K562 (cell line): ENCODE measurements around the gene CCDC158. TPM values are rescaled to one million over a fixed set of nuclear protein-coding genes. Genes with fewer than 3 reads are reported as not detected.
A peak's percentile ranks its signal among the peaks of the same experiment; 100 is the strongest.

Source experiments
- ATAC-seq: fragments of 200-7000 bp; cut with Tn5 transposase; 3 replicates; pipeline ENCODE4 v1.9.1; 2020; ENCODE audit warnings: moderate library complexity
- BruUV-seq: library from RNA; stranded (reverse); fragments of 400-500 nt; replicated peaks from 2 replicates; lab custom pipeline; 2021; lab: Mats Ljungman, UMichigan
- CTCF ChIA-PET: fragments of 300-600 bp; formaldehyde crosslinking; extraction: SDS; loops from one replicate; lab custom pipeline; 2021; ENCODE audit warnings: low intra/inter-chr PET ratio; lab: Yijun Ruan, JAX
- POLR2A ChIA-PET: fragments of 300-600, 350-650 bp; sonication (Branson Sonifier 250); formaldehyde crosslinking; extraction: SDS; loops from one replicate; lab custom pipeline; 2021; ENCODE audit warnings: antibody characterized with exemption, inconsistent platforms; lab: Yijun Ruan, JAX
- DNase-seq, 4 experiments: peaks; one replicate each; pipeline versions ENCODE4 v3.0.0 to v3.0.0-alpha.2; 2011 to 2018; ENCODE audit warnings: low spot score in 3 of 4, mixed read lengths in 3 of 4; ENCODE audit errors: extremely low read depth in 1 of 4
- FAIRE-seq: peaks from 2 replicates; lab custom pipeline; 2011; peaks lifted over from hg19 to GRCh38; lab: Jason Lieb, UNC
- H2AFZ ChIP-seq: 2 replicates; pipeline ENCODE4 v1.6.0; 2011; ENCODE audit warnings: low read depth, low read length, control low read depth, inconsistent platforms
- H3K27ac ChIP-seq: fragments of 200-600 bp; 3 replicates; pipeline ENCODE4 v1.8.0; 2011; ENCODE audit warnings: low read depth, mild to moderate bottlenecking, control low read depth, inconsistent platforms, low read length, moderate library complexity, mixed read lengths; ENCODE audit errors: extremely low read depth
- H3K27me3 ChIP-seq, 2 experiments: fragments of 300-600 bp in 1 of 2; 2 replicates in 1 of 2; 3 replicates in 1 of 2; pipeline versions ENCODE4 v1.6.0 to v1.8.0; 2011; ENCODE audit warnings: inconsistent platforms in 2 of 2, low read length in 2 of 2, mild to moderate bottlenecking in 1 of 2, mixed read lengths in 1 of 2, moderate library complexity in 1 of 2; ENCODE audit not compliant: control insufficient read depth in 2 of 2, insufficient read depth in 2 of 2
- H3K36me3 ChIP-seq: fragments of 300-600 bp; 3 replicates; pipeline ENCODE4 v1.8.0; 2011; ENCODE audit warnings: mild to moderate bottlenecking, low read length, inconsistent platforms; ENCODE audit not compliant: control insufficient read depth, insufficient read depth
- H3K4me1 ChIP-seq, 2 experiments: fragments of 200-600 bp in 1 of 2; replicated peaks in 1 of 2; 2 replicates in 1 of 2; 3 replicates in 1 of 2; pipeline versions ENCODE4 v1.5.1 to v1.8.0; 2011; ENCODE audit warnings: inconsistent platforms in 2 of 2, low read length in 2 of 2, mild to moderate bottlenecking in 1 of 2, mixed read lengths in 1 of 2, moderate library complexity in 1 of 2; ENCODE audit not compliant: control insufficient read depth in 2 of 2, insufficient read depth in 2 of 2
- H3K4me2 ChIP-seq: 2 replicates; pipeline ENCODE4 v1.6.1; 2011; ENCODE audit warnings: low read length, control low read depth, inconsistent platforms, mixed read lengths; ENCODE audit not compliant: insufficient read depth
- H3K4me3 ChIP-seq: fragments of 200-600 bp; sonication (generic), shearing (Covaris generic); 2 replicates; pipeline ENCODE4 v1.5.1; 2016; ENCODE audit warnings: control low read depth, inconsistent platforms
- H3K79me2 ChIP-seq: fragments of 200-600 bp; 3 replicates; pipeline ENCODE4 v1.8.0; 2011; ENCODE audit warnings: low read length, inconsistent platforms; ENCODE audit not compliant: control insufficient read depth, insufficient read depth
- H3K9ac ChIP-seq, 2 experiments: 2 replicates each; pipeline versions ENCODE4 v1.6.0 to v1.6.1; 2011; ENCODE audit warnings: low read depth in 2 of 2, low read length in 2 of 2, control low read depth in 1 of 2, inconsistent platforms in 1 of 2, mild to moderate bottlenecking in 1 of 2, mixed read lengths in 1 of 2; ENCODE audit not compliant: insufficient read depth in 1 of 2
- H3K9me1 ChIP-seq: one replicate; pipeline ENCODE4 v1.6.0; 2011; ENCODE audit warnings: inconsistent platforms, mild to moderate bottlenecking, low read length, moderate library complexity; ENCODE audit not compliant: control insufficient read depth, insufficient read depth
- H3K9me3 ChIP-seq: replicated peaks from 2 replicates; pipeline ENCODE4 v1.5.1; 2011; ENCODE audit warnings: low read depth, low read length, inconsistent platforms; ENCODE audit not compliant: control insufficient read depth, insufficient read depth
- H4K20me1 ChIP-seq: replicated peaks from 2 replicates; pipeline ENCODE4 v1.6.1; 2011; ENCODE audit warnings: low read length, inconsistent platforms, mixed read lengths; ENCODE audit not compliant: control insufficient read depth, insufficient read depth
- FOXA1 ChIP-seq: fragments of 450-650 bp; IDR thresholded peaks from 2 replicates; pipeline ENCODE4 v1.6.1; 2016; ENCODE audit warnings: mild to moderate bottlenecking, borderline replicate concordance
- MEIS2 ChIP-seq: fragments of 450-650 bp; IDR thresholded peaks from 2 replicates; pipeline ENCODE4 v1.6.1; 2014; ENCODE audit warnings: mild to moderate bottlenecking; ENCODE audit not compliant: partially characterized antibody
- PBX2 ChIP-seq, 2 experiments: IDR thresholded peaks in 1 of 2; conservative IDR thresholded peaks in 1 of 2; 2 replicates each; pipeline ENCODE4 v1.6.1; 2016; ENCODE audit warnings: low read depth in 2 of 2, mild to moderate bottlenecking in 1 of 2, missing compliant biosample characterization in 1 of 2, missing genetic modification characterization in 1 of 2, moderate library complexity in 1 of 2
- PML ChIP-seq: IDR thresholded peaks from 2 replicates; pipeline ENCODE4 v1.6.1; 2012; ENCODE audit warnings: low read length, inconsistent platforms
- SNIP1 ChIP-seq: fragments of 450-650 bp; IDR thresholded peaks from 2 replicates; pipeline ENCODE4 v1.7.1; 2017; ENCODE audit warnings: low read depth, mild to moderate bottlenecking
- THRAP3 ChIP-seq: fragments of 450-650 bp; IDR thresholded peaks from 2 replicates; pipeline ENCODE4 v1.6.1; 2016; ENCODE audit warnings: mild to moderate bottlenecking, inconsistent platforms, borderline replicate concordance
- ZNF507 ChIP-seq: conservative IDR thresholded peaks from 2 replicates; pipeline ENCODE4 v1.6.1; 2017; ENCODE audit warnings: missing genetic modification characterization, missing compliant biosample characterization
- WGBS: fragments of 100-300 bp; shearing (Covaris generic); methylation state at CpG from one replicate; pipeline ENCODE4 v1.1.6; 2016; ENCODE audit warnings: low coverage, mixed read lengths; ENCODE audit not compliant: insufficient coverage; ENCODE audit errors: missing lambda C conversion rate; 5-methylcytosine and 5-hydroxymethylcytosine counted together
- in situ Hi-C: fragments of 300-500 bp; cut with MboI; formaldehyde crosslinking; loops from 4 replicates; pipeline ENCODE4 v1.15.0; 2018; ENCODE audit warnings: inconsistent platforms, mixed read lengths
- intact Hi-C: fragments of 100-400 bp; cut with micrococcal nuclease; formaldehyde crosslinking; loops from 2 replicates; pipeline ENCODE4 v1.14.2; 2022
- polyA plus RNA-seq, 8 experiments: library from polyadenylated mRNA; depleted of rRNA in 4 of 8; stranded (reverse) in 5 of 8; unstranded in 3 of 8; fragments of >200 nt; fragmentation: Nextera tagmentation in 2 of 8; fragmentation: Illumina TruSeq in 1 of 8; extraction: Ambion mirVana in 2 of 8; extraction: Trizol in 1 of 8; gene quantifications; 2 replicates each; pipeline versions ENCODE4 v1.2.1 to v1.2.3, GENCODE V29; 2011 to 2014; ENCODE audit warnings: inconsistent platforms in 1 of 8, missing spikeins in 1 of 8
- total RNA-seq, 7 experiments: library from RNA; depleted of rRNA in 6 of 7; stranded (reverse); fragments of >200 nt in 6 of 7; fragmentation: Illumina TruSeq in 2 of 7; extraction: Trizol in 2 of 7; gene quantifications; 2 replicates each; pipeline versions ENCODE4 v1.2.1 to v1.2.3, GENCODE V29; 2011 to 2021; ENCODE audit warnings: low replicate concordance in 1 of 7
- TF ChIP-seq, protein P1 (sequence below): sonication (generic); formaldehyde crosslinking; IDR thresholded peaks from 2 replicates; pipeline ENCODE4 v1.8.1; 2022; ENCODE audit warnings: missing genetic modification reagents

Gene CCDC158
- total and polyA plus RNA-seq, 9 of the 15 experiments (the other 6 are each of a cell fraction or from before 2014, with no cell fraction given) = not detected

DNA sequence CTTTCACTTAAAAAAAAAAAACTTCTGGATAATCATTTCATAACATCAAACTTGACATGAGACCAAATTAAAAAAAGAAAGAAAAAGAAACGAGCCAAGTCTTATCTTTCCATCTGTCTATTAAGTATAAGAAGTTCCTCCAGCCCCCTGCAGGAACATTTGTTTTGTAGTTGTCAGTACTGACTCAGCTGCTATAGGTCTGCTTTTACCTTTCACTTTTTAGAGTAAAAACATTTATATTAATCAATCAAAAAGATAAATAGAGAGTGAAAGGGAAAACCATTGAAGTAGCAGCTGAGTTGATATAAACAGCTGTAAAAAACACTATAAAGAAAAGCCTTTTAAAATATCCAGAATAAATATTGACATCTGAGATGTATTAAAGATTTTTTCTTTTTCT lies 46.1 kb downstream of the CCDC158 start:
- no TSS peak for BruUV-seq
- H3K4me2 ChIP-seq = no peak overlapping the region
- no peaks in the 10 kb centered on the region for H3K9me3 ChIP-seq
- intact Hi-C loops = loop anchor here (5.0 to 10.0 kb wide), 2 partner anchors 72 to 120 kb away; partner anchors contain the start of gene FAM47E
- DNase-seq (no peak), FAIRE-seq (no peak), ATAC-seq (0 out of 3 replicates have a peak, but pooled peaks have one; percentile 41)
- POLR2A ChIA-PET = interaction anchor here (0.7 to 0.9 kb wide), 2 partner anchors 158 to 259 kb away, joined by 3 read pairs; no protein-coding TSS in a partner anchor
- no peak overlapping the region for H3K4me3 ChIP-seq
- WGBS = 0% methylated on average over 1 of the region's 1 CpG
- no peak overlapping the region for H3K9ac ChIP-seq
- no peaks in the 10 kb centered on the region for H3K79me2 ChIP-seq
- no peak overlapping the region for H3K27ac ChIP-seq
- in situ Hi-C loops = no loop called here
- H4K20me1 ChIP-seq = no peaks in the 10 kb centered on the region
- TF ChIP-seq MEIS2 (peak; percentile 5), PML (no peak), FOXA1 (no peak), SNIP1 (no peak), PBX2 (CRISPR knock-in tag; IDR thresholded peaks at IDR 0.05; ENCODE audit: low read depth) (no peak), PBX2 (tag; conservative IDR thresholded peaks at IDR 0.05; ENCODE audit: low read depth) (0 out of 2 replicates have a peak, but pooled peaks have one; percentile 37), THRAP3 (no peak), ZNF507 (0 out of 2 replicates have a peak, but pooled peaks have one; percentile 34)
- TF ChIP-seq, protein P1, sequence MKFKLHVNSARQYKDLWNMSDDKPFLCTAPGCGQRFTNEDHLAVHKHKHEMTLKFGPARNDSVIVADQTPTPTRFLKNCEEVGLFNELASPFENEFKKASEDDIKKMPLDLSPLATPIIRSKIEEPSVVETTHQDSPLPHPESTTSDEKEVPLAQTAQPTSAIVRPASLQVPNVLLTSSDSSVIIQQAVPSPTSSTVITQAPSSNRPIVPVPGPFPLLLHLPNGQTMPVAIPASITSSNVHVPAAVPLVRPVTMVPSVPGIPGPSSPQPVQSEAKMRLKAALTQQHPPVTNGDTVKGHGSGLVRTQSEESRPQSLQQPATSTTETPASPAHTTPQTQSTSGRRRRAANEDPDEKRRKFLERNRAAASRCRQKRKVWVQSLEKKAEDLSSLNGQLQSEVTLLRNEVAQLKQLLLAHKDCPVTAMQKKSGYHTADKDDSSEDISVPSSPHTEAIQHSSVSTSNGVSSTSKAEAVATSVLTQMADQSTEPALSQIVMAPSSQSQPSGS (CRISPR knock-in tag) = no peak
- H2AFZ ChIP-seq = no peak overlapping the region
- H3K27me3 ChIP-seq = no peaks in the 10 kb centered on the region
- H3K36me3 ChIP-seq = no peaks in the 10 kb centered on the region
- no peaks in the 10 kb centered on the region for H3K9me1 ChIP-seq
- CTCF ChIA-PET = no interaction called here
- H3K4me1 ChIP-seq = peaks cover 0 to 7% of the 10 kb centered on the region in 2 experiments; a peak in 1 of 5 replicates
